Activated CD8-positive, alpha-beta memory T cell treated with anti-CD3 and anti-CD28 coated beads for 1 hour (primary cell): ENCODE measurements around the gene EEFSEC.

ENCODE experiments used
- DNase-seq, 2 donors: peaks; one replicate each; pipeline ENCODE4 v3.0.0-alpha.2; 2020; ENCODE audit warnings: low read depth in 1 of 2; ENCODE audit errors: extremely low read depth in 1 of 2

Gene EEFSEC

GRCh38 chr3:128455116-128455515, 301.8 kb downstream of the EEFSEC start:
- DNase-seq, result no peak

GRCh38 chr3:128455786-128456748, 302.8 kb downstream of the EEFSEC start:
- DNase-seq, result no peak

- no peak for DNase-seq
Measured at GRCh38 chr3:128456776-128457715, 303.8 kb downstream of the EEFSEC start.

- no peak for DNase-seq
Measured at GRCh38 chr3:128457937-128458336, 304.7 kb downstream of the EEFSEC start.
